ENCODE data around the gene STARD4.

Gene STARD4

DNA sequence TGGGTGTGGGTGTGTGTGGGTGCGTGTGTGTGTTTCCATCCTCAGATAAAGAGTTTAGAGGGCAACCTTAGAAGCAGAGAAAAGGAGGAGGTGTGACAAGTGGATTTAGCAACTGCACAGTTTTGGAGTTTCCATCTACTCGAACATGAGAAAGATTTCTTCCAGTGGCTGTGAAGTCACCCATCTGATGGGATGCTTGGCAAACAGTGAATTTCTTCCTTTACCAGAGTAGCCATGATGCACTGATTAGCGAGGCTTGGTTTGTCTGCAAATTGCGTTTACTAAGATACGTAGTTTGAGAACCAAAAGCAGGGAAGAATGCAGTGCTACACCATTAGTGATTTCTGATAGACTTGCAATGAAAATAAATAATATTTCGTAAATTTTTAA is 791 bp upstream of the STARD4 start:
- peaks cover 31% of the 10 kb centered on the region for H4K20me1 ChIP-seq (ENCODE audit: insufficient read depth, low read length, poor library complexity, severe bottlenecking)
- no peaks in the 10 kb centered on the region for H3K36me3 ChIP-seq (ENCODE audit: insufficient read depth, low read length)
- H3K4me1 ChIP-seq (ENCODE audit: insufficient read depth, low read length, poor library complexity, severe bottlenecking): peaks cover 36% of the 10 kb centered on the region
- H3K4me2 ChIP-seq (ENCODE audit: low read depth, low read length, poor library complexity, severe bottlenecking): peak overlapping the region; percentile 92
- H3K27me3 ChIP-seq (ENCODE audit: insufficient read depth, low read length, poor library complexity, severe bottlenecking): no peaks in the 10 kb centered on the region
- no peaks in the 10 kb centered on the region for H3K9me2 ChIP-seq (replicated peaks; ENCODE audit: low read depth, low read length)
- H3F3A ChIP-seq (ENCODE audit: low read depth): no peaks in the 10 kb centered on the region
- H3K9ac ChIP-seq (ENCODE audit: low read depth, low read length, poor library complexity, severe bottlenecking): peak overlapping the region; percentile 94
- no peak overlapping the region for H2AFZ ChIP-seq (ENCODE audit: low read length)
- H3K9me3 ChIP-seq (ENCODE audit: insufficient read depth, low read depth, low read length): no peaks in the 10 kb centered on the region
- peak overlapping the region; percentile 80 for H3K4me3 ChIP-seq (ENCODE audit: low read length, poor library complexity, severe bottlenecking)
- no peak for TF ChIP-seq EZH2phosphoT487 (IDR thresholded peaks at IDR 0.05; ENCODE audit: borderline replicate concordance)
- TF ChIP-seq, protein P1, sequence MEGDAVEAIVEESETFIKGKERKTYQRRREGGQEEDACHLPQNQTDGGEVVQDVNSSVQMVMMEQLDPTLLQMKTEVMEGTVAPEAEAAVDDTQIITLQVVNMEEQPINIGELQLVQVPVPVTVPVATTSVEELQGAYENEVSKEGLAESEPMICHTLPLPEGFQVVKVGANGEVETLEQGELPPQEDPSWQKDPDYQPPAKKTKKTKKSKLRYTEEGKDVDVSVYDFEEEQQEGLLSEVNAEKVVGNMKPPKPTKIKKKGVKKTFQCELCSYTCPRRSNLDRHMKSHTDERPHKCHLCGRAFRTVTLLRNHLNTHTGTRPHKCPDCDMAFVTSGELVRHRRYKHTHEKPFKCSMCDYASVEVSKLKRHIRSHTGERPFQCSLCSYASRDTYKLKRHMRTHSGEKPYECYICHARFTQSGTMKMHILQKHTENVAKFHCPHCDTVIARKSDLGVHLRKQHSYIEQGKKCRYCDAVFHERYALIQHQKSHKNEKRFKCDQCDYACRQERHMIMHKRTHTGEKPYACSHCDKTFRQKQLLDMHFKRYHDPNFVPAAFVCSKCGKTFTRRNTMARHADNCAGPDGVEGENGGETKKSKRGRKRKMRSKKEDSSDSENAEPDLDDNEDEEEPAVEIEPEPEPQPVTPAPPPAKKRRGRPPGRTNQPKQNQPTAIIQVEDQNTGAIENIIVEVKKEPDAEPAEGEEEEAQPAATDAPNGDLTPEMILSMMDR (conservative IDR thresholded peaks at IDR 0.05; ENCODE audit: low read length): no peak
- H3K79me2 ChIP-seq (ENCODE audit: insufficient read depth, low read length): peaks cover 41% of the 10 kb centered on the region

DNA sequence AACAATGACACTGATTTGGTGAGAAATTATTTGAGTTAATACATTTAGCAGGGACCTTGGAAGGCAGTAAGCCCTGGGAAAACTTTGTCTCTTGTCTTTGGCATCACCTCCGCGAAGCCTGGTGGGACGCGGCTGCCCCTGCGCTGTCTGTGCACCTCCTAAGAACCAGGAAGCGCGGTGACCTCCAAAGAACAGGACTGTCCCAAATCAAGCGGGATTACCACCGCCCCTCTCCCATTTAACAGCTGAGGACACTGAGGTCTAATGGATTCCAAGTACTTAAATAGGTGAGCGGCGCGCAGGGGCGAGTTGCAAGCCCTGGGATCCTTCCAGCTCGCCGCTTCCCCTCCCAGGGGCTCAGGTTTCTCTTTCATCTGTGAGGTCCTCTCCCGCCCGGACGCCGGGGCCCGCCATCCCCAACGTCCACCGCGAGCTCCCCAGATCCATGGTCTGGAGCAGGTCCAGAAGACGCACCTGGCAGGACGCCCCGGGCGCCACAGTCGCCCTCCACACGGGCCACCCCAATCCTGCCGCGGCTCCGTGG is 432 bp downstream of the STARD4 start:
- Histone ChIP-seq H3K36me3 (ENCODE audit: insufficient read depth, low read length) (no peaks in the 10 kb centered on the region), H4K20me1 (ENCODE audit: insufficient read depth, low read length, poor library complexity, severe bottlenecking) (peaks cover 40% of the 10 kb centered on the region), H2AFZ (ENCODE audit: low read length) (peak overlapping the region; percentile 66), H3K9me2 (replicated peaks; ENCODE audit: low read depth, low read length) (no peaks in the 10 kb centered on the region), H3K79me2 (ENCODE audit: insufficient read depth, low read length) (peaks cover 54% of the 10 kb centered on the region), H3K4me3 (ENCODE audit: low read length, poor library complexity, severe bottlenecking) (peak overlapping the region; percentile 80), H3K4me1 (ENCODE audit: insufficient read depth, low read length, poor library complexity, severe bottlenecking) (peaks cover 42% of the 10 kb centered on the region), H3K9me3 (ENCODE audit: insufficient read depth, low read depth, low read length) (no peaks in the 10 kb centered on the region), H3K27me3 (ENCODE audit: insufficient read depth, low read length, poor library complexity, severe bottlenecking) (no peaks in the 10 kb centered on the region), H3F3A (ENCODE audit: low read depth) (no peaks in the 10 kb centered on the region), H3K4me2 (ENCODE audit: low read depth, low read length, poor library complexity, severe bottlenecking) (peak overlapping the region; percentile 91), H3K9ac (ENCODE audit: low read depth, low read length, poor library complexity, severe bottlenecking) (peak overlapping the region; percentile 97)
- TF ChIP-seq, protein P1 (conservative IDR thresholded peaks at IDR 0.05; ENCODE audit: low read length): no peak
- TF ChIP-seq EZH2phosphoT487 (IDR thresholded peaks at IDR 0.05; ENCODE audit: borderline replicate concordance): no peak

DNA sequence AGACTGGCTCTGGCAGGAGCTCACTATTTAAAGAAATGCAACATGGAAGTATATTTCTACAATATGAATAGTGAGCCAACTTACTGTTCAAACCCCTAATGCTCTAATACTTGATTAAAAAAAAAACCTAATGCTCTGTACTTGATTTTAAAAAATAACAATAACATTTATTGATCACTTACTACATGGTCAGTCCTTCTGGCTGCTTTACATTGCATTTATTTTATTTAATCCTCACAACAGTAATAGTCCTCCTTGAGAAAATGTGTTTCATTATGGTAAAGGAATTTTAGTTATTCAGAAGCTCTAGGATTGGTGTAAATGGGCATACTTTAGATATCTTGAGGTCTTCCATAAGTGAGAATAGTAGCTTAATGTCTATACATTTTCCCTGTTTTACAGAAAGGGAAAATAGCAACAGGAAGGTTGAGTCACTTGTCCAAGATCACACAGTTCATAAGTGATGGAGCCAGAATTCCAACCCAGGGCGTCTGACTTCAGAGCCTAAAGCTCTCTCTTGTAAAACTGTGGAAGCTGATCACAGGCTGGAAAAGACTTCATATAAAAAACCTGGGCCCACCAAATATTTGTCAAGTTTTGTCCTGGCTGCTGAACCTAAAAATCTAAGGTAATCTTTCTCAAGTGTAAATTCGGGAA is 1.0 kb downstream of the STARD4 start:
- TF ChIP-seq, protein P1 (conservative IDR thresholded peaks at IDR 0.05; ENCODE audit: low read length): no peak
- no peak for TF ChIP-seq EZH2phosphoT487 (IDR thresholded peaks at IDR 0.05; ENCODE audit: borderline replicate concordance)
- H3K4me1 ChIP-seq (ENCODE audit: insufficient read depth, low read length, poor library complexity, severe bottlenecking): peaks cover 42% of the 10 kb centered on the region
- H3K79me2 ChIP-seq (ENCODE audit: insufficient read depth, low read length): peaks cover 60% of the 10 kb centered on the region
- H3K9me3 ChIP-seq (ENCODE audit: insufficient read depth, low read depth, low read length): no peaks in the 10 kb centered on the region
- no peak overlapping the region for H2AFZ ChIP-seq (ENCODE audit: low read length)
- H4K20me1 ChIP-seq (ENCODE audit: insufficient read depth, low read length, poor library complexity, severe bottlenecking): peaks cover 46% of the 10 kb centered on the region
- H3K36me3 ChIP-seq (ENCODE audit: insufficient read depth, low read length): no peaks in the 10 kb centered on the region
- H3F3A ChIP-seq (ENCODE audit: low read depth): no peaks in the 10 kb centered on the region
- no peaks in the 10 kb centered on the region for H3K27me3 ChIP-seq (ENCODE audit: insufficient read depth, low read length, poor library complexity, severe bottlenecking)
- H3K9ac ChIP-seq (ENCODE audit: low read depth, low read length, poor library complexity, severe bottlenecking): peak overlapping the region; percentile 97
- H3K4me3 ChIP-seq (ENCODE audit: low read length, poor library complexity, severe bottlenecking): peak overlapping the region; percentile 80
- H3K4me2 ChIP-seq (ENCODE audit: low read depth, low read length, poor library complexity, severe bottlenecking): peak overlapping the region; percentile 91
- no peaks in the 10 kb centered on the region for H3K9me2 ChIP-seq (replicated peaks; ENCODE audit: low read depth, low read length)
